K562 (cell line): ENCODE measurements around the gene ADAMTS14. TPM values are rescaled to one million over a fixed set of nuclear protein-coding genes. Genes with fewer than 3 reads are reported as not detected.

ENCODE experiments used
- CBX1 ChIP-seq: sonication (generic); IDR thresholded peaks from 2 replicates; pipeline ENCODE4 v1.6.1; 2016; ENCODE audit warnings: antibody characterized with exemption, low read depth, mild to moderate bottlenecking
- CTBP1 ChIP-seq: fragments of 450-650 bp; IDR thresholded peaks from 2 replicates; pipeline ENCODE4 v1.6.1; 2016; ENCODE audit warnings: borderline replicate concordance
- ELF2 ChIP-seq: fragments of 250-450 bp; sonication (Bioruptor Pico); IDR thresholded peaks from 2 replicates; pipeline ENCODE4 v1.5.0; 2021; ENCODE audit warnings: mild to moderate bottlenecking
- GTF2F1 ChIP-seq: IDR thresholded peaks from 2 replicates; pipeline ENCODE4 v1.6.1; 2011; ENCODE audit warnings: low read depth, low read length, improper control_type of control experiment
- JUN ChIP-seq, 2 experiments: sonication (generic) in 1 of 2; formaldehyde crosslinking in 1 of 2; IDR thresholded peaks; 2 replicates each; pipeline versions ENCODE4 v1.6.1 to v1.8.0; 2012 to 2022; ENCODE audit warnings: borderline replicate concordance in 2 of 2, mild to moderate bottlenecking in 2 of 2, improper control_type of control experiment in 1 of 2, low read depth in 1 of 2, low read length in 1 of 2, missing genetic modification reagents in 1 of 2
- KAT2B ChIP-seq: IDR thresholded peaks from one replicate; pipeline ENCODE4 v1.6.1; 2012; ENCODE audit warnings: low read depth, mild to moderate bottlenecking, control low read depth, inconsistent platforms, low read length, moderate library complexity
- LARP7 ChIP-seq: fragments of 450-650 bp; IDR thresholded peaks from 2 replicates; pipeline ENCODE4 v1.6.1; 2016
- NR3C1 ChIP-seq: sonication (generic); formaldehyde crosslinking; IDR thresholded peaks from 2 replicates; pipeline ENCODE4 v1.8.1; 2022; ENCODE audit warnings: missing genetic modification reagents
- SP1 ChIP-seq: sonication (generic); formaldehyde crosslinking; IDR thresholded peaks from 2 replicates; pipeline ENCODE4 v1.8.1; 2022; ENCODE audit warnings: mild to moderate bottlenecking, missing genetic modification reagents
- TAF9B ChIP-seq: fragments of 450-650 bp; IDR thresholded peaks from 2 replicates; pipeline ENCODE4 v1.6.1; 2018; ENCODE audit warnings: mild to moderate bottlenecking; ENCODE audit not compliant: partially characterized antibody
- XRCC4 ChIP-seq: IDR thresholded peaks from one replicate; pipeline ENCODE4 v1.6.1; 2011; ENCODE audit not compliant: insufficient read depth, insufficient read length; ENCODE audit errors: extremely low read depth
- ZNF146 ChIP-seq: IDR thresholded peaks from one replicate; pipeline ENCODE4 v1.6.1; 2018; ENCODE audit warnings: missing compliant biosample characterization; ENCODE audit not compliant: unreplicated experiment
- ZNF165 ChIP-seq: fragments of 250-450 bp; sonication (Bioruptor Pico); IDR thresholded peaks from 2 replicates; pipeline ENCODE4 v1.4.0; 2020; ENCODE audit warnings: borderline replicate concordance
- ZNF282 ChIP-seq: sonication (generic); formaldehyde crosslinking; IDR thresholded peaks from 2 replicates; pipeline ENCODE4 v1.8.1; 2023; ENCODE audit warnings: missing genetic modification reagents
- ZNF696 ChIP-seq: fragments of 250-450 bp; sonication (Bioruptor Pico); conservative IDR thresholded peaks from 2 replicates; pipeline ENCODE4 v1.4.0; 2020; ENCODE audit warnings: mild to moderate bottlenecking, moderate library complexity
- polyA plus RNA-seq, 8 experiments: library from polyadenylated mRNA; depleted of rRNA in 4 of 8; stranded (reverse) in 5 of 8; unstranded in 3 of 8; fragments of >200 nt; fragmentation: Nextera tagmentation in 2 of 8; fragmentation: Illumina TruSeq in 1 of 8; extraction: Ambion mirVana in 2 of 8; extraction: Trizol in 1 of 8; gene quantifications; 2 replicates each; pipeline versions ENCODE4 v1.2.1 to v1.2.3, GENCODE V29; 2011 to 2014; ENCODE audit warnings: inconsistent platforms in 1 of 8, missing spikeins in 1 of 8
- total RNA-seq, 7 experiments: library from RNA; depleted of rRNA in 6 of 7; stranded (reverse); fragments of >200 nt in 6 of 7; fragmentation: Illumina TruSeq in 2 of 7; extraction: Trizol in 2 of 7; gene quantifications; 2 replicates each; pipeline versions ENCODE4 v1.2.1 to v1.2.3, GENCODE V29; 2011 to 2021; ENCODE audit warnings: low replicate concordance in 1 of 7
- TF ChIP-seq, protein P1 (sequence below): fragments of 200-400 bp; formaldehyde crosslinking; IDR thresholded peaks from 2 replicates; pipeline ENCODE4 v1.6.1; 2017; ENCODE audit warnings: mild to moderate bottlenecking, low read depth, low read length, moderate library complexity
- TF ChIP-seq, protein P2 (sequence below): fragments of 250-450 bp; sonication (Bioruptor Pico); IDR thresholded peaks from 2 replicates; pipeline ENCODE4 v1.8.0; 2022; ENCODE audit warnings: inconsistent platforms
- TF ChIP-seq, protein P3 (sequence below): fragments of 450-650 bp; IDR thresholded peaks from 2 replicates; pipeline ENCODE4 v1.7.1; 2018; ENCODE audit warnings: mild to moderate bottlenecking, low read depth; ENCODE audit not compliant: partially characterized antibody
- TF ChIP-seq, protein P4 (sequence below): fragments of 450-650 bp; conservative IDR thresholded peaks from 2 replicates; pipeline ENCODE4 v1.6.1; 2016; ENCODE audit warnings: missing genetic modification characterization, low read depth, mild to moderate bottlenecking, control low read depth, missing compliant biosample characterization

The ADAMTS14 gene
- total and polyA plus RNA-seq, 9 of the 15 experiments (the other 6 are each of a cell fraction or from before 2014, with no cell fraction given), result 0.04 to 37.4 (median 15.9) TPM

DNA sequence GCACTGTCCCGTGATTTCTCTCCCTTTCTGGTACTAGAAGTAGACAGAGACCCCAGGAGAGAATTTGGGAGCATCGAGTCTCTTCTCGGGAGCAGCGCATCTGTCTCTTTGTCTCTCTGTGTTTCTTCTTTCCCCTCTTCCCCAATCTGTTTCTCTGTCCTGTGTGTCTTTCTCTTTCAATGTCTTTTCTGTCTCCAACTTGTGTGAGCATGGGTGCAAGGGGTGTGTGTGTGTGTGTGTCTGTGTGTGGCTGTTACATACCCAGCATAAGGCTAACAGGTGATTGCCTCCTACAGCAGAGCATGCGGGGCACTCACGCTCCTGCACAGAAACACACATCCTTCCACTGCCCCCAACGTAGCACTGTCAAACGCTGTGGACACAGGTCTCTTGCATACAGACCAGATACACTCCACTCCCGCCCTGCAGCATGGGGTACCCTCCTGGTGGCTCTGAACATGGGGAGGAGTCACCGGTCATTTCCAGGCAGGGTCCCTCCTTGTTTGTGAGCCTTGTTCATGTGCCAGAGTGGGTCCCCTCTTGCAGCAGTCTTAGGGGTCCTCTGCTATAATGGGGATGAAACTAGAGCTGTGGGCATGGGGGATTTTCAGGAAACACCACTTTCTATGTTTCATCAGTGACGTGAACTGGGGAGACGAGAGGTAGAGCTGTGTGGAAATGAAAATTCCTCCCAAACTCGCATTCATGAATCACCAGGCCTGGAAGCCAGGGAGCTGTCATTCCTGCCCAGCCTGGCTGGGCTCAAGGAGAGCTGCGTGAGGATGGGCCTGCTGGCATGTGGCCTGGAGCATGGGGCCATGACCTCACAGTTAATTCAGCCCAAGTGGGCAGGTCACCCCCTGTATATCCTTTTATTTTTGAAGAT is 980 bp downstream of the ADAMTS14 start (continued):
- no peak for TF ChIP-seq JUN (IDR thresholded peaks at IDR 0.05; ENCODE audit: borderline replicate concordance, low read depth, low read length)
- TF ChIP-seq JUN (CRISPR knock-in tag; IDR thresholded peaks at IDR 0.05; ENCODE audit: borderline replicate concordance), result no peak
- TF ChIP-seq, protein P1, sequence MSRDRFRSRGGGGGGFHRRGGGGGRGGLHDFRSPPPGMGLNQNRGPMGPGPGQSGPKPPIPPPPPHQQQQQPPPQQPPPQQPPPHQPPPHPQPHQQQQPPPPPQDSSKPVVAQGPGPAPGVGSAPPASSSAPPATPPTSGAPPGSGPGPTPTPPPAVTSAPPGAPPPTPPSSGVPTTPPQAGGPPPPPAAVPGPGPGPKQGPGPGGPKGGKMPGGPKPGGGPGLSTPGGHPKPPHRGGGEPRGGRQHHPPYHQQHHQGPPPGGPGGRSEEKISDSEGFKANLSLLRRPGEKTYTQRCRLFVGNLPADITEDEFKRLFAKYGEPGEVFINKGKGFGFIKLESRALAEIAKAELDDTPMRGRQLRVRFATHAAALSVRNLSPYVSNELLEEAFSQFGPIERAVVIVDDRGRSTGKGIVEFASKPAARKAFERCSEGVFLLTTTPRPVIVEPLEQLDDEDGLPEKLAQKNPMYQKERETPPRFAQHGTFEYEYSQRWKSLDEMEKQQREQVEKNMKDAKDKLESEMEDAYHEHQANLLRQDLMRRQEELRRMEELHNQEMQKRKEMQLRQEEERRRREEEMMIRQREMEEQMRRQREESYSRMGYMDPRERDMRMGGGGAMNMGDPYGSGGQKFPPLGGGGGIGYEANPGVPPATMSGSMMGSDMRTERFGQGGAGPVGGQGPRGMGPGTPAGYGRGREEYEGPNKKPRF, result no peak
- no peak for TF ChIP-seq XRCC4
- no peak for TF ChIP-seq ZNF282 (CRISPR knock-in tag)
- TF ChIP-seq, protein P2, sequence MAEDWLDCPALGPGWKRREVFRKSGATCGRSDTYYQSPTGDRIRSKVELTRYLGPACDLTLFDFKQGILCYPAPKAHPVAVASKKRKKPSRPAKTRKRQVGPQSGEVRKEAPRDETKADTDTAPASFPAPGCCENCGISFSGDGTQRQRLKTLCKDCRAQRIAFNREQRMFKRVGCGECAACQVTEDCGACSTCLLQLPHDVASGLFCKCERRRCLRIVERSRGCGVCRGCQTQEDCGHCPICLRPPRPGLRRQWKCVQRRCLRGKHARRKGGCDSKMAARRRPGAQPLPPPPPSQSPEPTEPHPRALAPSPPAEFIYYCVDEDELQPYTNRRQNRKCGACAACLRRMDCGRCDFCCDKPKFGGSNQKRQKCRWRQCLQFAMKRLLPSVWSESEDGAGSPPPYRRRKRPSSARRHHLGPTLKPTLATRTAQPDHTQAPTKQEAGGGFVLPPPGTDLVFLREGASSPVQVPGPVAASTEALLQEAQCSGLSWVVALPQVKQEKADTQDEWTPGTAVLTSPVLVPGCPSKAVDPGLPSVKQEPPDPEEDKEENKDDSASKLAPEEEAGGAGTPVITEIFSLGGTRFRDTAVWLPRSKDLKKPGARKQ (CRISPR knock-in tag), result no peak
- TF ChIP-seq GTF2F1, result no peak
- TF ChIP-seq CTBP1, result no peak
- no peak for TF ChIP-seq NR3C1
- TF ChIP-seq ELF2 (CRISPR knock-in tag), result no peak
- TF ChIP-seq ZNF146 (CRISPR knock-in tag), result no peak
- no peak for TF ChIP-seq ZNF696 (CRISPR knock-in tag)
- TF ChIP-seq ZNF165 (CRISPR knock-in tag), result no peak; the same call in 1 of the 2 replicates
- no peak for TF ChIP-seq KAT2B
- TF ChIP-seq CBX1, result no peak; the same call in 1 of the 2 replicates
- TF ChIP-seq, protein P3, sequence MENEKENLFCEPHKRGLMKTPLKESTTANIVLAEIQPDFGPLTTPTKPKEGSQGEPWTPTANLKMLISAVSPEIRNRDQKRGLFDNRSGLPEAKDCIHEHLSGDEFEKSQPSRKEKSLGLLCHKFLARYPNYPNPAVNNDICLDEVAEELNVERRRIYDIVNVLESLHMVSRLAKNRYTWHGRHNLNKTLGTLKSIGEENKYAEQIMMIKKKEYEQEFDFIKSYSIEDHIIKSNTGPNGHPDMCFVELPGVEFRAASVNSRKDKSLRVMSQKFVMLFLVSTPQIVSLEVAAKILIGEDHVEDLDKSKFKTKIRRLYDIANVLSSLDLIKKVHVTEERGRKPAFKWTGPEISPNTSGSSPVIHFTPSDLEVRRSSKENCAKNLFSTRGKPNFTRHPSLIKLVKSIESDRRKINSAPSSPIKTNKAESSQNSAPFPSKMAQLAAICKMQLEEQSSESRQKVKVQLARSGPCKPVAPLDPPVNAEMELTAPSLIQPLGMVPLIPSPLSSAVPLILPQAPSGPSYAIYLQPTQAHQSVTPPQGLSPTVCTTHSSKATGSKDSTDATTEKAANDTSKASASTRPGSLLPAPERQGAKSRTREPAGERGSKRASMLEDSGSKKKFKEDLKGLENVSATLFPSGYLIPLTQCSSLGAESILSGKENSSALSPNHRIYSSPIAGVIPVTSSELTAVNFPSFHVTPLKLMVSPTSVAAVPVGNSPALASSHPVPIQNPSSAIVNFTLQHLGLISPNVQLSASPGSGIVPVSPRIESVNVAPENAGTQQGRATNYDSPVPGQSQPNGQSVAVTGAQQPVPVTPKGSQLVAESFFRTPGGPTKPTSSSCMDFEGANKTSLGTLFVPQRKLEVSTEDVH, result no peak
- TF ChIP-seq, protein P4, sequence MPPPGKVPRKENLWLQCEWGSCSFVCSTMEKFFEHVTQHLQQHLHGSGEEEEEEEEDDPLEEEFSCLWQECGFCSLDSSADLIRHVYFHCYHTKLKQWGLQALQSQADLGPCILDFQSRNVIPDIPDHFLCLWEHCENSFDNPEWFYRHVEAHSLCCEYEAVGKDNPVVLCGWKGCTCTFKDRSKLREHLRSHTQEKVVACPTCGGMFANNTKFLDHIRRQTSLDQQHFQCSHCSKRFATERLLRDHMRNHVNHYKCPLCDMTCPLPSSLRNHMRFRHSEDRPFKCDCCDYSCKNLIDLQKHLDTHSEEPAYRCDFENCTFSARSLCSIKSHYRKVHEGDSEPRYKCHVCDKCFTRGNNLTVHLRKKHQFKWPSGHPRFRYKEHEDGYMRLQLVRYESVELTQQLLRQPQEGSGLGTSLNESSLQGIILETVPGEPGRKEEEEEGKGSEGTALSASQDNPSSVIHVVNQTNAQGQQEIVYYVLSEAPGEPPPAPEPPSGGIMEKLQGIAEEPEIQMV (tag), result no peak
- TF ChIP-seq LARP7, result peak; percentile 39; the same call in 1 of the 2 replicates
- 0 out of 2 replicates have a peak, but pooled peaks have one; percentile 67 for TF ChIP-seq SP1 (CRISPR knock-in tag)
- TF ChIP-seq TAF9B, result no peak
